ENCODE measurements around the gene NRDC.

Gene NRDC

GRCh38 chr1:51799372-51799771, 79.2 kb downstream of the NRDC start:
- no peak overlapping the region for H3K27ac ChIP-seq
- TF ChIP-seq ZFX (IDR thresholded peaks at IDR 0.05) (no peak), CTCF (conservative IDR thresholded peaks at IDR 0.05) (no peak)

DNA sequence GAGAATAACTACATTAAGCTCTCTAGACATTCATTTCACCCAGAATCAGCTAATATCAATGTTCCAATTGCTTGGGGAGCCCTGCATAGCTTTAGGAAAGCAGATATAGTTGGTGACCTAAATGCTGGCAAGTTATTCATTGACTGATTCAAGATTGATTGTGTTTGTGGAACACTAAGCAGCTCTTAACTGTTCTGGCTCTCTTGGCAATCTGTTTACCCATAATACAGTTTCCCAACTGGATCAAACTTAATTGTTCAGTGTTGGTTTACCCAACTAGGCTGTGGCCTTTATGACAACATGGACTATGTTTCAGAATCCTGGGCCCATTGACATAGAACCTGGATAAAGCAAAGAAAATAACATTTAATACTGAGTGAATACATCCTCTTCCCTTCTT, 83.7 kb downstream of the NRDC start:
- TF ChIP-seq CTCF (conservative IDR thresholded peaks at IDR 0.05) (no peak), ZFX (IDR thresholded peaks at IDR 0.05) (no peak)

DNA sequence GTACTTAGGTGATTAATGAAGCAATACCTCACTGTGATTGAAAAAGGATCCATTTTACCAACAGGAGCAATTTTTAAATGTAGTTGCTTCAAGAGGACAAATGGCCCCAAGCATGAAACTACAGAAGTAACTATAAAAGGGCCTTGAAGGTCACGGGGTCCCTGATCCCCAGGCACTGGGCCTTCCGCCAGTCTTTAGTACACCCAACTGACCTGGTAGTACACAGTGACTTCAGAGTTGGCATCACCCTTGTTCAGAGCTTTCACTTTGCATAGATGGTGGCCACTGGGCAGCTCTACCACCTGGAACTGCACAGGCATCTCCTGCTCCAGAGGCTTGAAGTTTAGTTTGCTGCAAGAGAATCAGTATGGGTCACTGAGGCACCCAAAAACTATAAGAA, 84.3 kb downstream of the NRDC start:
- H3K27ac ChIP-seq = no peak overlapping the region
- TF ChIP-seq ZFX (IDR thresholded peaks at IDR 0.05) (no peak), CTCF (conservative IDR thresholded peaks at IDR 0.05) (no peak)

More for the DNA sequence above, 83.7 kb downstream of the NRDC start:
- H3K27ac ChIP-seq = no peak overlapping the region

DNA sequence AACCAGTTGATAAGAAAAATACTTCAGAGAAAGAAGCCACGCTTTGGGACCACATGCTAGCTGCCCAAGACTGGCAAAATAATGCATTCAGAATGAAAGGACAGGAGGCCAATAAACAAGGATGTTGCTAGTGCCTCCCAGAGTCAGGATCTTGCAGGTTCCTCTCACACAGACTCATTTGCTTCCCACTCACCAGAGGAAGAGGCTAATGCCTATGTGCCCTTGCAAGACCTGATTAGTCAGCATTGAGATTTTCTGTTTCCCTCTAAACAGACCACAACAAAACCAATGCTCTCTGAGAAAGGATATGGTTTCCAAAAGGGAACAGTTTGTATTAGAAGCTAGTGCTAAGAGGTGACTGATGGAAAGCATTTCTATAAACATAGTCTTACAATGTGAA, 85.7 kb downstream of the NRDC start:
- TF ChIP-seq ZFX (IDR thresholded peaks at IDR 0.05) = no peak
- no peak for TF ChIP-seq CTCF (conservative IDR thresholded peaks at IDR 0.05)
- H3K27ac ChIP-seq = no peak overlapping the region

GRCh38 chr1:51791888-51792287, 86.6 kb downstream of the NRDC start:
- no peak overlapping the region for H3K27ac ChIP-seq
- TF ChIP-seq ZFX (IDR thresholded peaks at IDR 0.05) (no peak), CTCF (conservative IDR thresholded peaks at IDR 0.05) (no peak)

DNA sequence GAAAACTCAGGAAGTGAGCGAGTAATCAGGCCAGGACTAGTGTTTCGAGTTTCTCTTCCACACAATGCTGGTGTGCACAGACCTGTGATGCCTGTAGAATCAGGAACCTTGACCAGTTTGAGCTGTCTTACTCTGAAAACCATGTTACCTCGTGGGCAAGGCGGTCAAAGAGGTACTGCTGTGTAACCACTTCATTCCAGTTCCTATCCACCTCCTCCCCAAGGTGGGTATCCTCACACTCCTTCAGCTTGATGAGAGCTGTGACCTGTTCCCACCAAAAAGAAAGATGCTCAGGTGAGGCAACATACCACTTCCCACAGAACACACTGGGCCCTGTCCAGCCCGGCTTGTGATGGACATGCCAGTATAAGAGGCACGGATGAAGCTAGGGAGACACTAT, 88.1 kb downstream of the NRDC start:
- no peak for TF ChIP-seq ZFX (IDR thresholded peaks at IDR 0.05)
- no peak for TF ChIP-seq CTCF (conservative IDR thresholded peaks at IDR 0.05)
- no peak overlapping the region for H3K27ac ChIP-seq

- no peak overlapping the region for H3K27ac ChIP-seq
- TF ChIP-seq ZFX (IDR thresholded peaks at IDR 0.05) (no peak), CTCF (conservative IDR thresholded peaks at IDR 0.05) (no peak)
These were observed 89.2 kb downstream of the NRDC start for GRCh38 chr1:51789342-51789741.
